Endothelial cell of umbilical vein (primary cell): ENCODE measurements around the gene DPF3. TPM values are rescaled to one million over a fixed set of nuclear protein-coding genes. Genes with fewer than 3 reads are reported as not detected.

Experiments used
- BruUV-seq: library from RNA; stranded (reverse); fragments of 400-500 nt; replicated peaks from 2 replicates; lab custom pipeline; 2021; lab: Mats Ljungman, UMichigan
- CTCF ChIA-PET: fragments of 300-600, 350-600 bp; sonication (Branson Sonifier 250); formaldehyde crosslinking; loops from one replicate; lab custom pipeline; 2021; ENCODE audit warnings: antibody characterized with exemption, inconsistent platforms; lab: Charles Lee
- POLR2A ChIA-PET: fragments of 300-600, 350-600 bp; sonication (Branson Sonifier 250); formaldehyde crosslinking; loops from one replicate; lab custom pipeline; 2021; ENCODE audit warnings: antibody characterized with exemption, inconsistent platforms; lab: Charles Lee
- DNase-seq: peaks from one replicate; pipeline ENCODE4 v3.0.0-alpha.2; 2011; ENCODE audit warnings: low read depth, low spot score
- FAIRE-seq: peaks from 2 replicates; lab custom pipeline; 2011; peaks lifted over from hg19 to GRCh38; lab: Jason Lieb, UNC
- H2AFZ ChIP-seq: 2 replicates; pipeline ENCODE4 v1.6.0; 2012; ENCODE audit warnings: low read depth, low read length, control low read depth, inconsistent platforms
- H3K27ac ChIP-seq: 2 replicates; pipeline ENCODE4 v1.5.1; 2011; ENCODE audit warnings: low read depth, mild to moderate bottlenecking, control low read depth, low read length, moderate library complexity; ENCODE audit not compliant: insufficient read depth
- H3K27me3 ChIP-seq, 2 experiments: 2 replicates each; pipeline versions ENCODE4 v1.6.0 to v1.6.1; 2011; ENCODE audit warnings: low read length in 2 of 2, mixed read lengths in 1 of 2; ENCODE audit not compliant: control insufficient read depth in 2 of 2, insufficient read depth in 2 of 2
- H3K36me3 ChIP-seq, 2 experiments: 2 replicates in 1 of 2; 3 replicates in 1 of 2; pipeline ENCODE4 v1.5.1; 2011; ENCODE audit warnings: low read length in 2 of 2, mild to moderate bottlenecking in 1 of 2, moderate library complexity in 1 of 2; ENCODE audit not compliant: control insufficient read depth in 2 of 2, insufficient read depth in 2 of 2; ENCODE audit errors: extremely low read depth in 1 of 2
- H3K4me1 ChIP-seq: 3 replicates; pipeline ENCODE4 v1.5.1; 2011; ENCODE audit warnings: mild to moderate bottlenecking, low read length; ENCODE audit not compliant: control insufficient read depth, insufficient read depth; ENCODE audit errors: extremely low read depth
- H3K4me2 ChIP-seq: 2 replicates; pipeline ENCODE4 v1.6.1; 2011; ENCODE audit warnings: low read length, control low read depth, mixed read lengths; ENCODE audit not compliant: insufficient read depth
- H3K4me3 ChIP-seq, 3 experiments: fragments of 200-600 bp in 1 of 3; sonication (generic), shearing (Covaris generic) in 1 of 3; replicated peaks in 1 of 3; 2 replicates each; pipeline ENCODE4 v1.5.1; 2011 to 2016; ENCODE audit warnings: control low read depth in 3 of 3, low read length in 3 of 3, mild to moderate bottlenecking in 2 of 3, inconsistent platforms in 1 of 3, low read depth in 1 of 3, moderate library complexity in 1 of 3; ENCODE audit not compliant: insufficient read depth in 1 of 3
- H3K79me2 ChIP-seq: 2 replicates; pipeline ENCODE4 v1.6.0; 2012; ENCODE audit warnings: low read length, inconsistent platforms; ENCODE audit not compliant: control insufficient read depth, insufficient read depth
- H3K9ac ChIP-seq: replicated peaks from 2 replicates; pipeline ENCODE3; 2011; ENCODE audit warnings: low read length, control low read depth; ENCODE audit not compliant: insufficient read depth; ENCODE audit errors: extremely low read depth
- H3K9me1 ChIP-seq: replicated peaks from 3 replicates; pipeline ENCODE4 v1.6.0; 2011; ENCODE audit warnings: mild to moderate bottlenecking, low read length; ENCODE audit not compliant: control insufficient read depth, insufficient read depth; ENCODE audit errors: extremely low read depth
- H3K9me3 ChIP-seq: replicated peaks from 2 replicates; pipeline ENCODE4 v1.5.1; 2012; ENCODE audit warnings: low read length, inconsistent platforms; ENCODE audit not compliant: control insufficient read depth, insufficient read depth
- H4K20me1 ChIP-seq: replicated peaks from 2 replicates; pipeline ENCODE3; 2011; ENCODE audit warnings: mild to moderate bottlenecking, low read length; ENCODE audit not compliant: control insufficient read depth, insufficient read depth; ENCODE audit errors: extremely low read depth
- CTCF ChIP-seq, 2 donors: IDR thresholded peaks; 1 replicate in 1 of 2; 2 replicates in 1 of 2; pipeline ENCODE4 v1.5.1; 2011; ENCODE audit warnings: low read length in 2 of 2, mild to moderate bottlenecking in 2 of 2, moderate library complexity in 2 of 2, control low read depth in 1 of 2, inconsistent platforms in 1 of 2, low read depth in 1 of 2; ENCODE audit not compliant: insufficient read depth in 1 of 2; ENCODE audit errors: extremely low read depth in 1 of 2
- GATA2 ChIP-seq: IDR thresholded peaks from 2 replicates; pipeline ENCODE4 v1.7.0; 2011; ENCODE audit warnings: low read depth, mild to moderate bottlenecking, moderate library complexity, mixed read lengths, low read length; ENCODE audit not compliant: insufficient read length, insufficient read depth
- JUN ChIP-seq: IDR thresholded peaks from 2 replicates; pipeline ENCODE4 v1.6.1; 2011; ENCODE audit warnings: borderline replicate concordance, low read depth; ENCODE audit not compliant: insufficient read length, insufficient read depth
- MYC ChIP-seq: IDR thresholded peaks from one replicate; pipeline ENCODE4 v1.6.1; 2011; ENCODE audit warnings: mild to moderate bottlenecking, low read depth, low read length
- POLR2A ChIP-seq: IDR thresholded peaks from 2 replicates; pipeline ENCODE4 v1.6.1; 2012; ENCODE audit warnings: low read depth, mild to moderate bottlenecking, control low read depth, low read length
- dilution Hi-C: fragments of 300-500 bp; cut with MboI; formaldehyde crosslinking; loops from one replicate; pipeline ENCODE4 v1.15.0; 2019; ENCODE audit warnings: low sequenced_read_pairs; ENCODE audit not compliant: extremely low pct_ligation_motif_present
- intact Hi-C: fragments of 100-400 bp; cut with micrococcal nuclease; formaldehyde crosslinking; loops from one replicate; pipeline ENCODE4 v1.10.0; 2022
- polyA plus RNA-seq, 4 experiments: library from polyadenylated mRNA; depleted of rRNA in 3 of 4; stranded (reverse) in 3 of 4; unstranded in 1 of 4; fragments of >200 nt; gene quantifications; 2 replicates each; pipeline versions ENCODE4 v1.2.1 to v1.2.3, GENCODE V29; 2011 to 2012; ENCODE audit warnings: missing spikeins in 1 of 4
- total RNA-seq: library from RNA; stranded (reverse); gene quantifications from 2 replicates; pipeline ENCODE4 v1.2.3, GENCODE V29; 2021
- TF ChIP-seq, protein P1 (sequence below): IDR thresholded peaks from 2 replicates; pipeline ENCODE4 v1.6.1; 2011; ENCODE audit not compliant: insufficient read depth, insufficient read length

DPF3 gene
- total and polyA plus RNA-seq, 2 donors (not counting 3 experiments of a cell fraction or from before 2014, with no cell fraction given) = 2.4 to 3.5 TPM

DNA sequence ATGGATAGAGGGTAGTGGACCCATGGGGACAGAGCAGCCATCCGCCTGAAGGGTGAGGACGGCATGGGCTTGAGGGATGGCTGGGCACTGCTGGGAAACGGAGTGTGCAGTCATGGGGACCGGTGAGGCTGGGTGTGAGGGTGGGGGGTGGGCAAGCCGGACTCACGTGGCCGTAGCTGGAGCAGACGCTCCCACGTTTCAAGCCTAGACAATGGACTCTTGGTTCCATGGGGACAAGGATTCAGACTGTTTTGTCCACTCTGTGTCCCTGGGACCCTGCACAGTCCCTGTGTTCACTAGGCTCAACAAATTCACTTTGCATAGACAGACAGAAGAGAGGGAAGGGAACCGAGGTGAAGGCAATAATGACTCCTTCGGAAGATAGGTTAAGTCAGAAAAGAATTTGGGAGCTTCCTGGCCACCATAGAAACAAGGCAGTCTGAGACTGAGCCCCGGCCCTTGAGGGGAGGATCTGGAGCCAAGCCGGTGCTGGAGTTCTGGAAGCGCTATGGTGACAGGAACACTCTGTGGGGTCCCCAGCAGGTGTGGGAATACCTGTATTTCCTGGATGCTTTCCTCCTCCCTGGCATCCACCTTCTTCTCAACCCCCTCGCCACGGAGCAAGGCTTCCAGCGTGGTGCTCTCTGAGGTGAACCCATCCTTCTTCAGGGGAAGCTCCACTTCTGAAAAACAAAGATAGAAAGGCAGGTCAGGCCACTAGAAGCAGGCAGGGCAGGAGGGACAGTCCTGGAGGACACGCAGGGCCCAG lies 162.5 kb downstream of the DPF3 start:
- H4K20me1 ChIP-seq = no peaks in the 10 kb centered on the region
- no peaks in the 10 kb centered on the region for H3K9me3 ChIP-seq
- TF ChIP-seq, protein P1, sequence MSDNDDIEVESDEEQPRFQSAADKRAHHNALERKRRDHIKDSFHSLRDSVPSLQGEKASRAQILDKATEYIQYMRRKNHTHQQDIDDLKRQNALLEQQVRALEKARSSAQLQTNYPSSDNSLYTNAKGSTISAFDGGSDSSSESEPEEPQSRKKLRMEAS = no peak
- TF ChIP-seq JUN (no peak), POLR2A (no peak), MYC (no peak), CTCF (IDR thresholded peaks at IDR 0.05; ENCODE audit: extremely low read depth in 1 of 2, insufficient read depth in 1 of 2, low read depth in 1 of 2, low read length in 2 of 2) (no peak), GATA2 (no peak)
- no peaks in the 10 kb centered on the region for H3K27me3 ChIP-seq
- ChIA-PET POLR2A (no interaction called here), CTCF (no interaction called here)
- intact Hi-C loops = loop anchor here (10.0 kb wide), 1 partner anchor 217 kb away; no protein-coding TSS in a partner anchor
- FAIRE-seq (no peak), DNase-seq (no peak)
- no TSS peak for BruUV-seq
- H3K79me2 ChIP-seq = no peaks in the 10 kb centered on the region
- no peak overlapping the region for H3K27ac ChIP-seq
- no peak overlapping the region for H3K4me3 ChIP-seq
- H3K9ac ChIP-seq = no peak overlapping the region
- H2AFZ ChIP-seq = no peak overlapping the region
- H3K4me2 ChIP-seq = no peak overlapping the region
- no peaks in the 10 kb centered on the region for H3K36me3 ChIP-seq
- dilution Hi-C loops = no loop called here
- H3K4me1 ChIP-seq = no peaks in the 10 kb centered on the region
- H3K9me1 ChIP-seq = no peaks in the 10 kb centered on the region
